ENCODE data around the gene EVI5L. TPM values are rescaled to one million over a fixed set of nuclear protein-coding genes. Genes with fewer than 3 reads are reported as not detected.

EVI5L gene
- total and polyA plus RNA-seq, 2 of the 13 experiments (the other 11 are each of a cell fraction or from before 2014, with no cell fraction given), result 1.7 to 2.4 TPM

GRCh38 chr19:7833225-7834099 lies 3.4 kb downstream of the EVI5L start:
- DNase-seq (ENCODE audit: low spot score) (peak; percentile 29), FAIRE-seq (no peak), ATAC-seq (no peak)
- no TSS peak for BruUV-seq (replicated peaks)
- intact Hi-C loops (cut with micrococcal nuclease; ENCODE audit: unreplicated experiment) (no loop called here), in situ Hi-C loops (cut with HindIII; ENCODE audit: extremely low pct_ligation_motif_present, low pct_unique_long_range_greater_than_20kb) (no loop called here)
- no peaks in the 10 kb centered on the region for H3K27me3 ChIP-seq (ENCODE audit: control insufficient read depth in 1 of 2, insufficient read depth in 2 of 2, low read length in 2 of 2)
- CTCF ChIA-PET (ENCODE audit: low intra/inter-chr PET ratio, low total read pairs), result no interaction called here
- no peaks in the 10 kb centered on the region for H3K79me2 ChIP-seq (ENCODE audit: insufficient read depth, low read length)
- H3K27ac ChIP-seq (ENCODE audit: extremely low read length, insufficient read depth, low read length), result no peak overlapping the region
- H3K4me2 ChIP-seq (ENCODE audit: low read depth, low read length), result peak overlapping the region; percentile 64
- H3K9ac ChIP-seq (ENCODE audit: insufficient read depth, low read depth, low read length), result no peak overlapping the region
- H2AFZ ChIP-seq (ENCODE audit: low read length), result no peak overlapping the region
- peak overlapping the region in 1 of 3 experiments; percentile 29; a peak in 1 of 6 replicates for H3K4me3 ChIP-seq (replicated peaks in 1 of 3; ENCODE audit: insufficient read depth in 1 of 3, low read depth in 2 of 3, low read length in 3 of 3)
- POLR2A ChIA-PET, result no interaction called here
- no peaks in the 10 kb centered on the region for H3K9me3 ChIP-seq (ENCODE audit: low read length)
- peaks cover 47% of the 10 kb centered on the region for H3K4me1 ChIP-seq (ENCODE audit: insufficient read depth, low read length)
- no peaks in the 10 kb centered on the region for H3K36me3 ChIP-seq (replicated peaks in 1 of 2; ENCODE audit: control insufficient read depth in 1 of 2, insufficient read depth in 2 of 2, low read length in 2 of 2)
- 62% methylated on average over 21 of the region's 23 CpGs for WGBS (ENCODE audit: low lambda C conversion rate)
- H4K20me1 ChIP-seq (ENCODE audit: insufficient read depth, low read length), result no peaks in the 10 kb centered on the region
- peak in 1 of 2 experiments; percentile 47; a peak in 1 of 4 replicates for TF ChIP-seq ATF4 (CRISPR knock-in tag; IDR thresholded peaks at IDR 0.05)
- no peak for TF ChIP-seq ZNF609 (CRISPR knock-in tag; IDR thresholded peaks at IDR 0.05; ENCODE audit: borderline replicate concordance)
- TF ChIP-seq RCOR2 (CRISPR knock-in tag; IDR thresholded peaks at IDR 0.05), result no peak
- no peak for TF ChIP-seq ZFP41 (CRISPR knock-in tag; IDR thresholded peaks at IDR 0.05; ENCODE audit: borderline replicate concordance)
- no peak for TF ChIP-seq ZBTB4 (CRISPR knock-in tag; IDR thresholded peaks at IDR 0.05; ENCODE audit: borderline replicate concordance)
